Sigmoid colon (tissue), 7 donors: Measurements from ENCODE around the gene RRBP1. TPM values are rescaled to one million over a fixed set of nuclear protein-coding genes. Genes with fewer than 3 reads are reported as not detected.

ENCODE experiments used
- DNase-seq: peaks from one replicate; pipeline ENCODE4 v3.0.0-alpha.2; 2019
- H3K27ac ChIP-seq, 4 donors: fragments of 200-600 bp; sonication (generic); one replicate each; pipeline ENCODE4 v1.5.1; 2016 to 2019; ENCODE audit warnings: mild to moderate bottlenecking in 1 of 4
- H3K27me3 ChIP-seq, 3 donors: fragments of 200-600 bp; sonication (generic); one replicate each; pipeline ENCODE4 v1.5.1; 2019; ENCODE audit warnings: mild to moderate bottlenecking in 1 of 3
- H3K36me3 ChIP-seq, 4 donors: fragments of 200-600 bp; sonication (generic); one replicate each; pipeline ENCODE4 v1.5.1; 2016 to 2019
- H3K4me1 ChIP-seq, 4 donors: fragments of 200-600 bp; sonication (generic); one replicate each; pipeline ENCODE4 v1.5.1; 2017 to 2019
- H3K4me3 ChIP-seq, 4 donors: fragments of 200-600 bp; sonication (generic); one replicate each; pipeline ENCODE4 v1.5.1; 2017 to 2019; ENCODE audit warnings: mild to moderate bottlenecking in 2 of 4, moderate library complexity in 1 of 4
- H3K9me3 ChIP-seq, 4 donors: fragments of 200-600 bp in 3 of 4; sonication (generic) in 3 of 4; one replicate each; pipeline versions ENCODE4 v1.5.1 to v1.6.1; 2013 to 2019
- EP300 ChIP-seq, 4 donors: sonication (generic); formaldehyde crosslinking; IDR thresholded peaks; one replicate each; pipeline ENCODE4 v1.6.1; 2017; ENCODE audit warnings: antibody characterized with exemption in 4 of 4
- POLR2A ChIP-seq, 2 donors: fragments of 450-650 bp; IDR thresholded peaks; one replicate each; pipeline ENCODE4 v1.6.1; 2016; ENCODE audit warnings: antibody characterized with exemption in 2 of 2, mild to moderate bottlenecking in 2 of 2, moderate library complexity in 2 of 2
- POLR2AphosphoS5 ChIP-seq, 4 donors: sonication (generic); formaldehyde crosslinking; IDR thresholded peaks; one replicate each; pipeline ENCODE4 v1.6.1; 2017; ENCODE audit warnings: antibody characterized with exemption in 4 of 4
- WGBS, 2 donors: extraction: QIAGEN DNeasy Blood & Tissue Kit; methylation state at CpG; one replicate each; pipeline ENCODE4 v1.1.7; 2013; 5-methylcytosine and 5-hydroxymethylcytosine counted together
- intact Hi-C: fragments of 100-400 bp; cut with DNase I; formaldehyde crosslinking; loops from one replicate; pipeline ENCODE4 v1.15.1; 2023
- polyA plus RNA-seq, 3 donors: library from polyadenylated mRNA; stranded (reverse); fragments of 200-250 nt; gene quantifications; one replicate each; pipeline ENCODE4 v1.2.3, GENCODE V29; 2013
- total RNA-seq, 4 donors: library from RNA; depleted of rRNA; stranded (reverse); fragments of >200 nt; gene quantifications; one replicate each; pipeline ENCODE4 v1.1.0, GENCODE V29; 2016
- TF ChIP-seq, protein P1 (sequence below), 4 experiments: fragments of 450-650 bp in 3 of 4; fragments of 200-600 bp in 1 of 4; IDR thresholded peaks; one replicate each; pipeline ENCODE4 v1.5.1; 2016 to 2019; ENCODE audit warnings: antibody characterized with exemption in 4 of 4, mild to moderate bottlenecking in 3 of 4, moderate library complexity in 2 of 4
- donor health status: healthy with polysubstance abuse.
- donor health status: Bipolar disorder and iron deficiency.
- donor health status: healthy.

RRBP1 gene
- total and polyA plus RNA-seq, 7 donors: 24.6 to 245 (median 35.3) TPM

DNA sequence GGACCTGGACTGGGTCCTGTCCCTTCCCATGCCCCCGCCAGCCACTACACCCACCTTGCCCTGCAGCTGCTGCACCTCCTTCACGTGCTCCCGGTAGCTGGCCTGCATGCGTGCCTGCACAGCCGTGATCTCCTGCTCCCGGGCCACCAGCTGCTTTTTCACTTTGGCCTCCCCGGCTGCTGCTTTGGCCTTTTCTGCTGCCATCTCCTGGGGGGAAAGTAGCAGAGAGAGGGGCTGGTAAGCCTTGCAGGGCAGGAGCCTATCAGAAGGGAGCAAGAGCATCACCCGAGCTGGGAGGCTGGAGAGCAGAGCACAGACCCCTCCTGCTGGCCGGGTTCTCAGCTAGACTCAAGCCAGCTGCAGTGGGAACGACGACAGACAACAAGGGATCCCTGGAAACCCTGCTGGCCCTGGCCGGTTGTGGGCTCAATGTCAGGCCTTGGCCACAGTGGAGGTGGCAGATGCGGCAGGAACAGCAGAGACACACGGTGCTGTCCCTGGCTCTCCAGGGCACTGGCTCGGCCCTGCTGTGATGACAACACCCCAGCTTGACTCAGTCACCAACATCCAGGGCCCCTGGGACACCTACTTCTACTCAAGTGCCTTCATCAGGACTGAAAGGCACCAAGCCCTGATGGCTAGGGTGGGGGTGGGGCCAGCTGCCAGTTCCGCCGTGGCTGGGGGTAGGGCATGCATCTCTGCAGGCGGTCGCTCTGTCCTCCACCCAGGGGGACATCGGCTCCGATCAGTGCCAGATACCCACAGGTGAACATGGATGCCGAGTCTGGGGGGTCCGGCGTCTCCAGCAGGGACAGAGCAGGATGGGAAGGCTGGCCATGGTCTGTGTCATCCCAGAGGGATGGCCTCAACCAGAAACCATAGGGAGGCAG is 45.3 kb downstream of the RRBP1 start:
- intact Hi-C loops: no loop called here
- H3K27me3 ChIP-seq: no peaks in the 10 kb centered on the region
- TF ChIP-seq POLR2AphosphoS5 (IDR thresholded peaks at IDR 0.05) (no peak), EP300 (IDR thresholded peaks at IDR 0.05) (no peak), POLR2A (IDR thresholded peaks at IDR 0.05) (no peak)
- TF ChIP-seq, protein P1, sequence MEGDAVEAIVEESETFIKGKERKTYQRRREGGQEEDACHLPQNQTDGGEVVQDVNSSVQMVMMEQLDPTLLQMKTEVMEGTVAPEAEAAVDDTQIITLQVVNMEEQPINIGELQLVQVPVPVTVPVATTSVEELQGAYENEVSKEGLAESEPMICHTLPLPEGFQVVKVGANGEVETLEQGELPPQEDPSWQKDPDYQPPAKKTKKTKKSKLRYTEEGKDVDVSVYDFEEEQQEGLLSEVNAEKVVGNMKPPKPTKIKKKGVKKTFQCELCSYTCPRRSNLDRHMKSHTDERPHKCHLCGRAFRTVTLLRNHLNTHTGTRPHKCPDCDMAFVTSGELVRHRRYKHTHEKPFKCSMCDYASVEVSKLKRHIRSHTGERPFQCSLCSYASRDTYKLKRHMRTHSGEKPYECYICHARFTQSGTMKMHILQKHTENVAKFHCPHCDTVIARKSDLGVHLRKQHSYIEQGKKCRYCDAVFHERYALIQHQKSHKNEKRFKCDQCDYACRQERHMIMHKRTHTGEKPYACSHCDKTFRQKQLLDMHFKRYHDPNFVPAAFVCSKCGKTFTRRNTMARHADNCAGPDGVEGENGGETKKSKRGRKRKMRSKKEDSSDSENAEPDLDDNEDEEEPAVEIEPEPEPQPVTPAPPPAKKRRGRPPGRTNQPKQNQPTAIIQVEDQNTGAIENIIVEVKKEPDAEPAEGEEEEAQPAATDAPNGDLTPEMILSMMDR (IDR thresholded peaks at IDR 0.05): no peak
- H3K36me3 ChIP-seq: peaks cover 10 to 85% (median 38%) of the 10 kb centered on the region in 4 donors
- H3K4me3 ChIP-seq: no peak overlapping the region
- peaks cover 0 to 52% (median 30%) of the 10 kb centered on the region in 4 donors for H3K4me1 ChIP-seq
- no peak for DNase-seq
- H3K27ac ChIP-seq: peak overlapping the region in 3 of 4 donors; percentile 1 to 60 (median 16)
- WGBS, 2 donors: 88% methylated on average over 24 of the region's 24 CpGs
- no peaks in the 10 kb centered on the region for H3K9me3 ChIP-seq

DNA sequence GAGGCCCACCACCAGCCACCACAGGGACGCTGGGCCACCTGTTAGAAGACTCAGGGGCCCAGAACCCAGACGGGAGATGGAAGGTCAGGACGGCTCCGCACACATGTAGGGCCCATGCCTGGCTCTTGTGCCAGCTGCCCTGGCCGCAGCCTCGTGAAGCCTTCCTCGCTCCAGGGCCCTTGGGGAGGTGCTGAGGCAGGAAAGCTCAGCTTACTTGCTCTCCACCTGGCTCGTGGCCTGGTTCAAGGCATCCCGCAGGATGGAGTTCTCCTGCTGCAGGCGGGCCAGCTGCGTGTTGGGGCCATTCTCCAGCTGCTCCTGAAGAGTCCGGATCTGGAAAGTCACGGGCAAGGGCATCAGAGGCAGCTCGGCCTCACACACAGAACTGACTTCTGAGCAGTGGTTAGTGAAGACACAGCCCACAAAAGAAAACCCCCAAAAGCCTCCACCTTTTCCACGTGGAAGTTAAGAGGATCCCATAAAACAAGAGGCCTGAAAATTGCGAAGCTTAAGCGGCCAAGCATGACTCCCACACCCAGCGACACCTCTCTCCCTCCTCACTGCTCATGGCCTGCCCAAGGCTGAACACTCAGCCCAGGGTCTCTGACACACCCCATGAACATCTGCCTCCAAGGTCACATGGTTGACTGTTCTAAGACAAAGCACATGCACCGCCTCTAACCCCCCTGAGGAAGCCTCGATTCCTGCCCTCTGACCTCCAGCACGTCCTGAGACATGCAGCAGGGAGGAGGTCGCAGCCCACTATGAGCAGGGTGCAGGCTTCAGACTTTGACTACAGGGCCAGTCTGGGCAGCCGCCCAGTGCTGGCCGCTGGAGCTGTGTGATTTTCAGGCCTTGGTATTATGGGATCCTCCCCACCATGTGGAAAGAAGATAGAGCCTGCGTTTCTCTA is 46.5 kb downstream of the RRBP1 start:
- 79% methylated on average over 25 of the region's 25 CpGs for WGBS, 2 donors
- Histone ChIP-seq H3K27ac (peak overlapping the region; percentile 36 to 60 (median 43)), H3K27me3 (no peaks in the 10 kb centered on the region), H3K4me1 (peaks cover 0 to 46% (median 30%) of the 10 kb centered on the region in 4 donors), H3K4me3 (no peak overlapping the region), H3K9me3 (no peaks in the 10 kb centered on the region), H3K36me3 (peaks cover 10 to 86% (median 36%) of the 10 kb centered on the region in 4 donors)
- TF ChIP-seq EP300 (IDR thresholded peaks at IDR 0.05) (no peak), POLR2A (IDR thresholded peaks at IDR 0.05) (no peak), POLR2AphosphoS5 (IDR thresholded peaks at IDR 0.05) (no peak)
- TF ChIP-seq, protein P1 (IDR thresholded peaks at IDR 0.05): no peak
- no peak for DNase-seq
- intact Hi-C loops: no loop called here

DNA sequence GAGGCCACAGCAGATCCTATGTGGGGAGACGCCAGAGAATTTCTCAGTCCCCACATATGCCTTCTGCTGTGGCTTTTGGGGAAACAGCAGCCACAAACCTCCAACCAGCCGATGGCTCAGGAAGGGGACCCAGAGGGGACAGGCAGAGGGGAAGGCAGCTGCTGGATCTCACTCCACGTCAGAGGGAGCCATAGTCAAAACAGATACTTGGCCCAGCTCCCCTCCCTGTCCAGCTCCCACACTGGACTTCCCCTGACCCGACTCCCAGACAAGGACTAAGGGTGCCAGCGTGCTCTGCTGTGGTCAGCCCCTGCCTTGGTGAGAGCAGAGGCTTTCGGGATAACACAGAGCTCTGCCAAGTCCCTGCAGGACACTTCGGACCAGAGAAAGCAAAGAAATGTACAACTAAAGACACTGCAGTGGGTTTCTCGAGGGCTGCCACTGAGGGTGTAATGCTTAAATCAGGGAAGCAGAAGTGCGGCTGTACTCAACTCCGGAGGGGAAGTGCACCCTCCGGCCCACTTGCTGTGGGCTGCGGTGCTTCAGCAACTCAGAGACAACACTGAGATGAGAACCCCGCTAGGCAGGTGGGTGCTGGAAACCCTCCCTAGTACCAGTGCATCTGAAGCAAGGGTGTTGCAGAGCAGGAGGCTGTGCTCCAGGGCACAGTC is 47.2 kb downstream of the RRBP1 start:
- H3K4me3 ChIP-seq: no peak overlapping the region
- no peaks in the 10 kb centered on the region for H3K9me3 ChIP-seq
- 54 to 80% methylated on average over 13 of the region's 13 CpGs for WGBS, 2 donors
- peaks cover 0 to 42% (median 30%) of the 10 kb centered on the region in 4 donors for H3K4me1 ChIP-seq
- DNase-seq: no peak
- H3K27ac ChIP-seq: peak overlapping the region; percentile 36 to 60 (median 43)
- intact Hi-C loops: no loop called here
- no peaks in the 10 kb centered on the region for H3K27me3 ChIP-seq
- peaks cover 10 to 86% (median 38%) of the 10 kb centered on the region in 4 donors for H3K36me3 ChIP-seq
- TF ChIP-seq, protein P1 (IDR thresholded peaks at IDR 0.05): no peak
- TF ChIP-seq EP300 (IDR thresholded peaks at IDR 0.05) (no peak), POLR2A (IDR thresholded peaks at IDR 0.05) (no peak), POLR2AphosphoS5 (IDR thresholded peaks at IDR 0.05) (no peak)

DNA sequence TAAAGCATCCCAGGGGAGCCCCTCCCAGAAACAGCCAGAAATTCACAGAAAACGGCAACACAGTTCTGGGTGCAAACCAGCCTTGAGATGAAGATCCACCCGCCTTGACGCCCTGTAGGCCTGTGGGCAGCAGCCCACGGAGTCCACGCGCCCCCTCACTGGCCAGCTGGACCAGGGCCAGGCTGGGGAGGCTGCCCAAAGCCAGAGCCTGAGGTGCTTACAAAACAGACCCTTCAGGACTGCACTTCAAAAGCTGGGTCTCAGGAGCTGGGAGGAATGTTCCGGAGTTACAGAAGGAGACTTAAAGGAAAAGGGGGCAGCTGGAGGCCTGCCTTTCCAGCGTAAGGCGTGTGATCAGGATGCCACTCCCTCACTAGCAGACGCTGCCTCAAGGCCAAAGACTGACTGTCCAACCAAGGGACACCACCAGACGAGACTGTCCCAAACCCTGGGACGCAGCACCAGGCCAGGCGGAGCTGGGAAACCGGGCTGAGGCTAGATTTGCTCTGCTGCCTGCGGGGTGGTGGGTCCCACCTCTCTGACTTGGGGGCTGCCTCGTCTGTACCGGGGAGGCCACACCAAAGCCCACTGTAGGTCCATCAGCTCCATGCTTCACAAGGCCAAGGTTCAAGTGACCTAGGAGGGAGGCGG is 48.1 kb downstream of the RRBP1 start:
- 86 to 89% methylated on average over 18 of the region's 18 CpGs for WGBS, 2 donors
- H3K27me3 ChIP-seq: no peaks in the 10 kb centered on the region
- H3K27ac ChIP-seq: peak overlapping the region; percentile 5 to 60 (median 40)
- H3K36me3 ChIP-seq: peaks cover 10 to 91% (median 41%) of the 10 kb centered on the region in 4 donors
- DNase-seq: no peak
- peaks cover 0 to 42% (median 30%) of the 10 kb centered on the region in 4 donors for H3K4me1 ChIP-seq
- no peak overlapping the region for H3K4me3 ChIP-seq
- intact Hi-C loops: no loop called here
- no peaks in the 10 kb centered on the region for H3K9me3 ChIP-seq
- TF ChIP-seq POLR2A (IDR thresholded peaks at IDR 0.05) (no peak), POLR2AphosphoS5 (IDR thresholded peaks at IDR 0.05) (no peak), EP300 (IDR thresholded peaks at IDR 0.05) (no peak)
- TF ChIP-seq, protein P1 (IDR thresholded peaks at IDR 0.05): no peak
